AG09319 (cell line): ENCODE measurements around the gene SPON1.

ENCODE experiments used
- DNase-seq: peaks from one replicate; pipeline ENCODE4 v3.0.0-alpha.2; 2010; ENCODE audit warnings: low read depth; ENCODE audit errors: extremely low read depth
- TF ChIP-seq, protein P1 (sequence below): IDR thresholded peaks from 2 replicates; pipeline ENCODE4 v1.5.1; 2011; ENCODE audit warnings: low read depth, mild to moderate bottlenecking, inconsistent platforms, low read length, moderate library complexity

SPON1 gene

DNA sequence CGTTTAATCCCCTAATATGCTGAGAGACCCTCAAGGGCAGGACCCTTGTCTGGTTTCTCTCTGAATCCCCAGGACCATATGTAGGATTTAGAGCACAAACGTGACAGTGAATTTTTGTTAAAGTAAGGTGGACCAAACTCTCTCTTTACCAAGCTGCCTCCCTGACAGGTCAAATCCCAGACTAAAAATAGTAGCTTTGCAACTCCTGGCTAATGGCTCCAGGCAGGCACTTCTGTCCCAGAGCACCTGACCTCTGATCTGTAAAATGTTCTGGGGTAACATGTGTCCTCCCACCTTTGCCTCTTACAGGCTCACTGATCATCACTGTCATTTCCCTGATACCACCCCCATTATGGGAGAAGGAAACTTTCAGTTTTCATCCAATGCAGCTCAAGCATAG is 152.3 kb downstream of the SPON1 start:
- TF ChIP-seq, protein P1, sequence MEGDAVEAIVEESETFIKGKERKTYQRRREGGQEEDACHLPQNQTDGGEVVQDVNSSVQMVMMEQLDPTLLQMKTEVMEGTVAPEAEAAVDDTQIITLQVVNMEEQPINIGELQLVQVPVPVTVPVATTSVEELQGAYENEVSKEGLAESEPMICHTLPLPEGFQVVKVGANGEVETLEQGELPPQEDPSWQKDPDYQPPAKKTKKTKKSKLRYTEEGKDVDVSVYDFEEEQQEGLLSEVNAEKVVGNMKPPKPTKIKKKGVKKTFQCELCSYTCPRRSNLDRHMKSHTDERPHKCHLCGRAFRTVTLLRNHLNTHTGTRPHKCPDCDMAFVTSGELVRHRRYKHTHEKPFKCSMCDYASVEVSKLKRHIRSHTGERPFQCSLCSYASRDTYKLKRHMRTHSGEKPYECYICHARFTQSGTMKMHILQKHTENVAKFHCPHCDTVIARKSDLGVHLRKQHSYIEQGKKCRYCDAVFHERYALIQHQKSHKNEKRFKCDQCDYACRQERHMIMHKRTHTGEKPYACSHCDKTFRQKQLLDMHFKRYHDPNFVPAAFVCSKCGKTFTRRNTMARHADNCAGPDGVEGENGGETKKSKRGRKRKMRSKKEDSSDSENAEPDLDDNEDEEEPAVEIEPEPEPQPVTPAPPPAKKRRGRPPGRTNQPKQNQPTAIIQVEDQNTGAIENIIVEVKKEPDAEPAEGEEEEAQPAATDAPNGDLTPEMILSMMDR = no peak
- no peak for DNase-seq

DNA sequence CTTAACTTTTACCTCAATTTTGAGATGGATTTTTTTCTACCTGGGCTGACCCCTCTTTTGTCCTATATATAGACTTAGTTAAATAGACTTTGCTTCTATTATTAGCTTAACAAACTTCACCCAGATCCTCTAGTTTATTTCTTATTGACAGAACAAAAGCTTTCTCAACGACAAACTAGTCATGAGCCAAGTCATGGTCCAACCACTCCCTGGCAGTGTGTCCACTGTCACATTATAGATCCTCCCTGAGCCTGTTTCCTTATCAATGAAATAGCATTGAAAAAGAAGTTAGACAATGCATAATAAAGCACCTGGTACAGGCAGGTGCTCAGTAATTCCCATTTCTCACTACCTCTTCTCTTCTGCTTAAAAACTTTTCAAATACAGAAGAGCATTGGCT is 155.1 kb downstream of the SPON1 start:
- TF ChIP-seq, protein P1 = no peak
- no peak for DNase-seq

DNA sequence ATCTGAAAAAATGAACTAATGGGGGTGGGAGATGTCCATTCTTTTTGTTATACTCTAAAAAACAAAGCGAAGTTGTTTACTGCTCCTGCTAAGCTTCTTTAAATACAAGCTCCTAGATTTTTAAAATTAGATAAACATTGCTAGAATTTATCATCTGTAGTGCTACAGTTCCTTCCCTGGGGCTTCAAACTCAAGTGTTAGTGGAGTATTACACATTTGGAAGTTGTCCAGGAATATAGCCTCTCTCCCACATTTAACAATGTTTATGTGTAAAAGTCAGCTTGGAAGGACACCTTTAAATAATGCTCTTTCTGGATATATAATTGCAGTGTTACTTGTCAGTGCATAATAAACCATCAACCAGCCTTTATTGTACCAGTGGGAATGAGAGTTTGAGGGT is 155.5 kb downstream of the SPON1 start:
- no peak for DNase-seq
- TF ChIP-seq, protein P1 = no peak

DNA sequence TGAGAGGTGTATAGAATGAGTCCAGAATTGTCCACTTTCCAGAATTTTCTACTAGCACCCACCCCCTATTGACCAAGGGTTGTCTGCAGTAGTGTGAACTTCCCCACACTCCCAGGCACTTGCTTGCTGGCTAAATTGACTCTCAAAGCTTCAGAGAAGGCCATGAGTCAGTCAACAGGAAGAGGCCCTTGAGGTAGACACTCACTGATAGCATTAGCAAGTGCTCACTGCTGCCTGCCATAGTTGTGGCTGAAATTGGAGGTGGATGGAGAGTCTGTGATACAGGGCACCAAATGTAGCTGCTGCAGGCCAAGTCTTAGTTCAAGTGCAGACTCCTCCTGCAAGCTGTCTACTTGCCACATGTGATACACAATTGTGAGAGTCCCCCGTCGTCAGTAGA is 156.8 kb downstream of the SPON1 start:
- DNase-seq = no peak
- TF ChIP-seq, protein P1 = no peak

DNA sequence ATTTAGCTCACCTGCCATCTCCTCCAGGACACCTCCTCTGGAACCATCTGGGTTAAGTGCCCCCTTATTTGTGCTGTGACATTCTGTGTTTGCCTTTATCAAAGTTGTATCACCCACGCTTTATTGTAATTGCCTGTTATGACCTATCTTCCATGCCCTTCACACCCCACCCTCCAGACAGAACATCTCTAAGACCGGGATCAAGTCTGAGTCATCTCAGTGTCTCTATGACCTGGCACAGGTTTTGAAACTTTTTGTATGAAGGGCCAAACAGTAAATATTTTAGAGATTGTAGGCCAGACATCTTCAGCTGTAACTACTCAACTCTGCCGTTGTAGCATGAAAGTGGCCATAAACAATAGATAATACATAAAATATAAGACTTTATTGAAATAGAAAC is 161.8 kb downstream of the SPON1 start:
- TF ChIP-seq, protein P1 = no peak
- no peak for DNase-seq

DNA sequence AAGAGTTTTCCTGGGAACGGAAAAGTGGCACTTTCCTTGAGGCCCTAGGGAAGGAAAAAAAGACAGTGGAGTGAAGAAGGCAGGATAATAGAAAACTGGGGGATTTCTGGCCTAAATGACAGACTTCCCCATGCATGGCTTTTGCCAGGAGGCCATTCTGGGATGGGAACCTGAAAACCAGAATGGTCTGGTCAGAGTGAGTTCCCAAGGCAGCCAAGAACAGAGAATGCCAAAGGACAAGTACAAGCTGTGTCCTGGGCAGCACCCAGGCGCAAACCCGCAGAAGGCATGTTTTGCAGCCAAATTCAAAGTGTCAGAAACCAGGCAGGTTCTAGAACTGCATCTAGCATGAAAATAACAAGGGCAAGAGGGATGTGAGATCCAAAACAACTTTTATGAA is 162.4 kb downstream of the SPON1 start:
- TF ChIP-seq, protein P1 = no peak
- DNase-seq = no peak

DNA sequence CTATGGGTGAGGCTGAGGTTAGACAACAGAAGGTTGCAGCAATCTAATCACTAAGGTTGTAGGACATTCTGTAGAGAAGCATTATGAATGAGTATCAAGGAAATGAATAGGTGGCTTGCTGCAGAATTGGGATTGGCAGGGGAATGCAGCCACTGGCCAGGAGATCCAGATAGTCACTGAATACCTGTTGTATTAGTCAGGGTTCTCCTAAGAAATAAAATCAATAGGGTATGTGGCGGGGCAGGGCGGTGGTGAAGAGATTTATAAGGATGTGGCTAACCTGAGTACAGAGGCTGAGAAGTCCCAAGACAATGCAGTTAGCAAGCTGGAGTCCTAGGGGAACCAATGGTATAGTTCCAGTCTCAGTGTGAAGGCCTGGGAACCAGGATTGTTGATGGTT is 163.0 kb downstream of the SPON1 start:
- DNase-seq = no peak
- TF ChIP-seq, protein P1 = no peak

DNA sequence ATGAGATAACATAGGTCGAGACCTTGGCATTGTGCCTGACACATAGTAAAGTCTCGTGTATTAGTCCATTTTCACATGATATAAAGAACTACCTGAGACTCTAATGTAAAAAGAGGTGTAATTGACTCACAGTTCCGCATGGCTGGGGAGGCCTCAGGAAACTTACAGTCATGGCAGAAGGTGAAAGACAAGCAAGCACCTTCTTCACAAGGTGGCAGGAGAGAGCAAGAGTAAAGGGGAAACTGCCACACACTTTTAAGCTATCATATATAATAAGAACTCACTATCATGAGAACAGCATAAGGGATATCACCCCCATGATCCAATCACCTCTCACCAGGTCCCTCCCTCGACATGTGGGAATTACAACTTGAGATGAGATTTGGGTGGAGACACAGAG is 165.2 kb downstream of the SPON1 start:
- TF ChIP-seq, protein P1 = no peak
- DNase-seq = no peak
